Panc1 (cell line): ENCODE results near the gene PKP4. TPM values are rescaled to one million over a fixed set of nuclear protein-coding genes. Genes with fewer than 3 reads are reported as not detected.

Source experiments
- ATAC-seq: fragments of 200-7000 bp; cut with Tn5 transposase; 2 replicates; pipeline ENCODE4 v1.9.1; 2020; ENCODE audit warnings: mild to moderate bottlenecking, moderate library complexity
- BruUV-seq: library from RNA; stranded (reverse); fragments of 400-500 nt; replicated peaks from 2 replicates; lab custom pipeline; 2021; lab: Mats Ljungman, UMichigan
- CTCF ChIA-PET: fragments of 300-600 bp; sonication (Branson Sonifier 250); formaldehyde crosslinking; loops from one replicate; lab custom pipeline; 2022; ENCODE audit warnings: antibody characterized with exemption; lab: Charles Lee
- POLR2A ChIA-PET: fragments of 300-600 bp; sonication (Branson Sonifier 250); formaldehyde crosslinking; loops from one replicate; lab custom pipeline; 2022; ENCODE audit warnings: antibody characterized with exemption; lab: Charles Lee
- DNase-seq: peaks from one replicate; pipeline ENCODE4 v3.0.0-alpha.2; 2010; ENCODE audit warnings: low read depth, low spot score
- H3K27ac ChIP-seq: 2 replicates; pipeline ENCODE4 v1.5.1; 2011; ENCODE audit warnings: mild to moderate bottlenecking, low read length, inconsistent platforms
- H3K27me3 ChIP-seq: fragments of 200-500 bp; sonication (Bioruptor generic); 2 replicates; pipeline ENCODE4 v1.6.0; 2014; ENCODE audit warnings: low read length, inconsistent platforms; ENCODE audit not compliant: control insufficient read depth, insufficient read depth
- H3K36me3 ChIP-seq: fragments of 200-500 bp; sonication (Bioruptor generic); 2 replicates; pipeline ENCODE4 v1.5.1; 2014; ENCODE audit warnings: inconsistent platforms, mild to moderate bottlenecking, low read length, moderate library complexity; ENCODE audit not compliant: control insufficient read depth, insufficient read depth
- H3K4me1 ChIP-seq: 2 replicates; pipeline ENCODE4 v1.5.1; 2011; ENCODE audit warnings: inconsistent platforms, mild to moderate bottlenecking, low read length, moderate library complexity; ENCODE audit not compliant: control insufficient read depth, insufficient read depth
- H3K4me3 ChIP-seq, 2 experiments: 2 replicates each; pipeline ENCODE4 v1.5.1; 2011 to 2012; ENCODE audit warnings: low read depth in 2 of 2, low read length in 2 of 2, mild to moderate bottlenecking in 2 of 2, inconsistent platforms in 1 of 2, moderate library complexity in 1 of 2
- H3K9me3 ChIP-seq: fragments of 200-500 bp; sonication (Bioruptor generic); 2 replicates; pipeline ENCODE4 v1.5.1; 2014; ENCODE audit warnings: low read depth, mild to moderate bottlenecking, inconsistent platforms, low read length, moderate library complexity; ENCODE audit not compliant: control insufficient read depth, insufficient read depth
- POLR2AphosphoS5 ChIP-seq: IDR thresholded peaks from 2 replicates; pipeline ENCODE4 v1.6.1; 2012; ENCODE audit warnings: mild to moderate bottlenecking, low read depth, low read length, moderate library complexity
- SIN3A ChIP-seq: IDR thresholded peaks from 2 replicates; pipeline ENCODE4 v1.6.1; 2012; ENCODE audit warnings: low read depth, mild to moderate bottlenecking, low read length, moderate library complexity, borderline replicate concordance; ENCODE audit not compliant: insufficient read depth
- TCF7L2 ChIP-seq: IDR thresholded peaks from 2 replicates; pipeline ENCODE4 v1.6.1; 2011; ENCODE audit warnings: mild to moderate bottlenecking, low read depth, low read length, inconsistent platforms
- in situ Hi-C: cut with HindIII; loops from 2 replicates; pipeline ENCODE4 v1.10.0; 2016; ENCODE audit warnings: low sequenced_read_pairs, low pct_unique_long_range_greater_than_20kb
- intact Hi-C: fragments of 100-400 bp; cut with micrococcal nuclease; formaldehyde crosslinking; loops from one replicate; pipeline ENCODE4 v1.10.0; 2022; ENCODE audit not compliant: unreplicated experiment
- total RNA-seq: library from RNA; stranded (reverse); gene quantifications from one replicate; pipeline ENCODE4 v1.2.1, GENCODE V29; 2021; ENCODE audit not compliant: unreplicated experiment
- TF ChIP-seq, protein P1 (sequence below): fragments of 450-650 bp; IDR thresholded peaks from 2 replicates; pipeline ENCODE4 v1.5.1; 2017; ENCODE audit warnings: mild to moderate bottlenecking
- TF ChIP-seq, protein P2 (sequence below), 2 experiments: IDR thresholded peaks; 2 replicates each; pipeline ENCODE4 v1.6.1; 2011 to 2012; ENCODE audit warnings: low read depth in 2 of 2, control low read depth in 1 of 2, low read length in 1 of 2, mild to moderate bottlenecking in 1 of 2, moderate library complexity in 1 of 2; ENCODE audit not compliant: insufficient read depth in 1 of 2

Gene PKP4
- total RNA-seq, 1 experiment from 2014 or later: 81.7 TPM

DNA sequence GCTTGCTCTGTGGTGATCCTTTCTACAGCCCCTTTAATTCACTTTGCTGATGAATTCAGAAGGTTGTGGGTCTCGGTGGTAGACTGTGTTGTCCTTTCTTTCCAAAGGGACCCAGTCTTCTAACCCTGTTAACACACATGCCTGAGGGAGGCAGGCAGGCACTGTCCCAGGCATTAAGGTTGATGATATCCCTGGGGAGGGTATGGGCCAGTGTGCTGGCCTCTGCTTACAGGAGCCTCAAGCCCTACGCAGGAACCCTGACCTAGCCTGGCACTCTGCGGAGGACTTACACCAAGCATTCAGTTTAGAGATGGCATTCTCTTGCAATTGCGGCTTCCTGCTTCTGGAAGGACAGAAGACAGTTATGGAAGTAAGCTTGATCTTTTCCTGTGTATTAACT lies 102.5 kb downstream of the PKP4 start:
- Histone ChIP-seq H3K27ac (no peak overlapping the region), H3K4me3 (no peak overlapping the region), H3K4me1 (no peaks in the 10 kb centered on the region), H3K27me3 (no peaks in the 10 kb centered on the region), H3K36me3 (no peaks in the 10 kb centered on the region), H3K9me3 (no peaks in the 10 kb centered on the region)
- in situ Hi-C loops: no loop called here
- CTCF ChIA-PET: no interaction called here
- ATAC-seq: no peak
- POLR2A ChIA-PET: no interaction called here
- no TSS peak for BruUV-seq
- intact Hi-C loops: no loop called here
- TF ChIP-seq, protein P1, sequence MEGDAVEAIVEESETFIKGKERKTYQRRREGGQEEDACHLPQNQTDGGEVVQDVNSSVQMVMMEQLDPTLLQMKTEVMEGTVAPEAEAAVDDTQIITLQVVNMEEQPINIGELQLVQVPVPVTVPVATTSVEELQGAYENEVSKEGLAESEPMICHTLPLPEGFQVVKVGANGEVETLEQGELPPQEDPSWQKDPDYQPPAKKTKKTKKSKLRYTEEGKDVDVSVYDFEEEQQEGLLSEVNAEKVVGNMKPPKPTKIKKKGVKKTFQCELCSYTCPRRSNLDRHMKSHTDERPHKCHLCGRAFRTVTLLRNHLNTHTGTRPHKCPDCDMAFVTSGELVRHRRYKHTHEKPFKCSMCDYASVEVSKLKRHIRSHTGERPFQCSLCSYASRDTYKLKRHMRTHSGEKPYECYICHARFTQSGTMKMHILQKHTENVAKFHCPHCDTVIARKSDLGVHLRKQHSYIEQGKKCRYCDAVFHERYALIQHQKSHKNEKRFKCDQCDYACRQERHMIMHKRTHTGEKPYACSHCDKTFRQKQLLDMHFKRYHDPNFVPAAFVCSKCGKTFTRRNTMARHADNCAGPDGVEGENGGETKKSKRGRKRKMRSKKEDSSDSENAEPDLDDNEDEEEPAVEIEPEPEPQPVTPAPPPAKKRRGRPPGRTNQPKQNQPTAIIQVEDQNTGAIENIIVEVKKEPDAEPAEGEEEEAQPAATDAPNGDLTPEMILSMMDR: no peak
- TF ChIP-seq POLR2AphosphoS5 (no peak), SIN3A (no peak), TCF7L2 (no peak)
- TF ChIP-seq, protein P2, sequence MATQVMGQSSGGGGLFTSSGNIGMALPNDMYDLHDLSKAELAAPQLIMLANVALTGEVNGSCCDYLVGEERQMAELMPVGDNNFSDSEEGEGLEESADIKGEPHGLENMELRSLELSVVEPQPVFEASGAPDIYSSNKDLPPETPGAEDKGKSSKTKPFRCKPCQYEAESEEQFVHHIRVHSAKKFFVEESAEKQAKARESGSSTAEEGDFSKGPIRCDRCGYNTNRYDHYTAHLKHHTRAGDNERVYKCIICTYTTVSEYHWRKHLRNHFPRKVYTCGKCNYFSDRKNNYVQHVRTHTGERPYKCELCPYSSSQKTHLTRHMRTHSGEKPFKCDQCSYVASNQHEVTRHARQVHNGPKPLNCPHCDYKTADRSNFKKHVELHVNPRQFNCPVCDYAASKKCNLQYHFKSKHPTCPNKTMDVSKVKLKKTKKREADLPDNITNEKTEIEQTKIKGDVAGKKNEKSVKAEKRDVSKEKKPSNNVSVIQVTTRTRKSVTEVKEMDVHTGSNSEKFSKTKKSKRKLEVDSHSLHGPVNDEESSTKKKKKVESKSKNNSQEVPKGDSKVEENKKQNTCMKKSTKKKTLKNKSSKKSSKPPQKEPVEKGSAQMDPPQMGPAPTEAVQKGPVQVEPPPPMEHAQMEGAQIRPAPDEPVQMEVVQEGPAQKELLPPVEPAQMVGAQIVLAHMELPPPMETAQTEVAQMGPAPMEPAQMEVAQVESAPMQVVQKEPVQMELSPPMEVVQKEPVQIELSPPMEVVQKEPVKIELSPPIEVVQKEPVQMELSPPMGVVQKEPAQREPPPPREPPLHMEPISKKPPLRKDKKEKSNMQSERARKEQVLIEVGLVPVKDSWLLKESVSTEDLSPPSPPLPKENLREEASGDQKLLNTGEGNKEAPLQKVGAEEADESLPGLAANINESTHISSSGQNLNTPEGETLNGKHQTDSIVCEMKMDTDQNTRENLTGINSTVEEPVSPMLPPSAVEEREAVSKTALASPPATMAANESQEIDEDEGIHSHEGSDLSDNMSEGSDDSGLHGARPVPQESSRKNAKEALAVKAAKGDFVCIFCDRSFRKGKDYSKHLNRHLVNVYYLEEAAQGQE (IDR thresholded peaks at IDR 0.05; ENCODE audit: insufficient read depth in 1 of 2, low read depth in 2 of 2, low read length in 1 of 2): no peak
- DNase-seq: no peak

DNA sequence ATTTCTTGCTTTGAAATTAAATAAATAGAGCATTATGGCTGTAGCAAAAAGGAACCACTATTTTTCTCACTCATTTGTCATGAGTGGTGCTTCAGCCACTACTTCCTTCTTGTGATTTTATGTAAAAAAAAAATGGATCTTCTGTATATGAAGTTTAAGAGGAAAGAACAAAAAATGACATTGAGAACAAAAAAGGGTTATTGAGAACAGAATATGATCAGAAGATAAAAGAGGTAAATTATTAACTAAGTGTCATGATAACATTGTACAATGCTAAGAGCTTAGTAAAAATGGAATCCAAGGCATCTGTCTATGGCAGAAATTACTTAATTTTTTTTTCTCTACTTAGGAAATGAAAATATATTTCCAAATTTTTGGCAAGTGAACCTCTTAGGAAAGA lies 103.5 kb downstream of the PKP4 start:
- ATAC-seq (no peak), DNase-seq (no peak)
- no peak overlapping the region for H3K27ac ChIP-seq
- no peak for TF ChIP-seq SIN3A
- H3K4me1 ChIP-seq: no peaks in the 10 kb centered on the region
- no TSS peak for BruUV-seq
- no peaks in the 10 kb centered on the region for H3K9me3 ChIP-seq
- no peak overlapping the region for H3K4me3 ChIP-seq
- H3K36me3 ChIP-seq: no peaks in the 10 kb centered on the region
- intact Hi-C loops (no loop called here), in situ Hi-C loops (no loop called here)
- ChIA-PET POLR2A (no interaction called here), CTCF (no interaction called here)
- H3K27me3 ChIP-seq: no peaks in the 10 kb centered on the region

DNA sequence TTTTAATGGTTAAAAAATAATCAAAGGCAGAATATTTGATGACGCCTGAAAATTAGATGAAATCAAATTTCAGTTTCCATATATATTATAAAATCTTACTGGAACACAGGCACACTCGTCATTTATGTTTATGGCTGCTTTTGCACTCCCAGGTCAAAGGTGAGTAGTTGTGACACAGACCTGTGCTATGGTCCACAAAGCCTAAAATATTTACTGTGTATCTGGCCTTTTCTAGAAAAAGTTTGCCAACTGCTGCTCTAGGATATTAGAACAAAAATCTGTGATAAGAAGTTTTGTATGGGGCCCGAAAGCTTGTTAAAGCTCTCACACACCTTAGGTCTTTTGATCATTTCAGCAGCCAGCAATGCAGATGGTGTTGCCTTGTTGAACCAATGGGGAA lies 104.3 kb downstream of the PKP4 start:
- Histone ChIP-seq H3K36me3 (no peaks in the 10 kb centered on the region), H3K4me3 (no peak overlapping the region), H3K9me3 (no peaks in the 10 kb centered on the region), H3K4me1 (no peaks in the 10 kb centered on the region), H3K27me3 (no peaks in the 10 kb centered on the region), H3K27ac (no peak overlapping the region)
- TF ChIP-seq SIN3A (no peak), TCF7L2 (no peak), POLR2AphosphoS5 (no peak)
- TF ChIP-seq, protein P2 (IDR thresholded peaks at IDR 0.05; ENCODE audit: insufficient read depth in 1 of 2, low read depth in 2 of 2, low read length in 1 of 2): no peak
- TF ChIP-seq, protein P1: no peak
- in situ Hi-C loops (no loop called here), intact Hi-C loops (no loop called here)
- no TSS peak for BruUV-seq
- CTCF ChIA-PET: no interaction called here
- no peak for DNase-seq
- POLR2A ChIA-PET: no interaction called here
- ATAC-seq: no peak
